Measurements from ENCODE around the gene TSC22D4.

Gene TSC22D4

GRCh38 chr7:100419660-100420226 lies 59.3 kb downstream of the TSC22D4 start:
- no peak overlapping the region for H3K4me3 ChIP-seq
- no peak for TF ChIP-seq CTCF (IDR thresholded peaks at IDR 0.05)
- H3K9me3 ChIP-seq = no peaks in the 10 kb centered on the region
- H3K27ac ChIP-seq = no peak overlapping the region
- no peaks in the 10 kb centered on the region for H3K27me3 ChIP-seq
- no peaks in the 10 kb centered on the region for H3K36me3 ChIP-seq
- intact Hi-C loops (cut with DNase I; ENCODE audit: low total_unique reads) = loop anchor here (10.0 kb wide), 1 partner anchor 405 kb away; the partner anchor contains the start of gene ZKSCAN1
- no peaks in the 10 kb centered on the region for H3K4me1 ChIP-seq
- DNase-seq = no peak

DNA sequence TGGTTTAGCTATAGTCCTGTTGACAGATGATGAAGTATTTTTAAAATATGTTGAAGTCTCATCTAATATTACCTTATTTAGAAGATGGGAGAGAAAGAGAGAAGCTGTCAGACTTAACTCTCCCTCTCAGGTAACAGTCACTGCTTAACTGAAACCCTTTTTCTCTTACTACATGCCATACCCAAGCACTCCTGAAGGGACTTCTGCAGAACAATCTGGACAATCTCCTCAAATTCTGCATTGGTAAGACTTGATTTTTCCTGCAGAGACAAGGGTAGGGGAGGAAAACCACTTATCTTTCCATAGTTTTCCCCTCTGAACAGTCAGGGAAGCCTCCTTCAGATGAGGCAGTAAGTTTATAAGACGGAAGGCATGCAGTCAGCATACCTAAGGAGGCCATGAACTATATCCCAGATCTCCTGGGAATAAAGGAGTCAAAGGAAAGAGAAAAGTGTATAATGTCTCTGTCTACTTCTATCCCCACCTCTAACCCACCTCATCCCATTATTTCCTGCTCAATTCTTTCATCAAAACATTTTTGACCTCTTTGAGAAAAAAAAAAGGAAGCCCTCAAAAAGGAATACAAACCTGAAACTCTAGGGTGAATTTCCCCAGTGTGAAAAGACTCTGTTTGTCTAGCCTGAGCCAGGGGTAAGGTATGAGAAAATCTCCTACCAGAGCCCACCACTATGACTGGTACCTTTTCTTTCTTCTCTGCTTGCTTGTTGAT lies 59.9 kb downstream of the TSC22D4 start:
- no peaks in the 10 kb centered on the region for H3K9me3 ChIP-seq
- no peak for TF ChIP-seq CTCF (IDR thresholded peaks at IDR 0.05)
- no peak overlapping the region for H3K4me3 ChIP-seq
- H3K27me3 ChIP-seq = no peaks in the 10 kb centered on the region
- no peak overlapping the region for H3K27ac ChIP-seq
- H3K4me1 ChIP-seq = no peaks in the 10 kb centered on the region
- no peaks in the 10 kb centered on the region for H3K36me3 ChIP-seq
- DNase-seq = no peak
- intact Hi-C loops (cut with DNase I; ENCODE audit: low total_unique reads) = no loop called here
